GM23338 (cell line): ENCODE results near the gene ERMARD. TPM values are rescaled to one million over a fixed set of nuclear protein-coding genes. Genes with fewer than 3 reads are reported as not detected.
A peak's percentile ranks its signal among the peaks of the same experiment; 100 is the strongest.

Experiments used
- ATAC-seq: fragments of 200-7000 bp; cut with Tn5 transposase; 3 replicates; pipeline ENCODE4 v1.9.1; 2020
- DNase-seq: peaks from one replicate; pipeline ENCODE4 v3.0.0-alpha.2; 2015; ENCODE audit warnings: low spot score
- H2AFZ ChIP-seq: fragments of 200-600 bp; sonication (generic); 2 replicates; pipeline ENCODE4 v1.8.0; 2016; ENCODE audit warnings: antibody characterized with exemption, mild to moderate bottlenecking, moderate library complexity
- H3F3A ChIP-seq: fragments of 200-600 bp; sonication (generic); replicated peaks from 2 replicates; pipeline ENCODE4 v1.8.0; 2017; ENCODE audit warnings: antibody characterized with exemption, mixed run types, low read depth
- H3K27ac ChIP-seq: fragments of 200-600 bp; sonication (generic); 2 replicates; pipeline ENCODE4 v1.6.1; 2016; ENCODE audit warnings: low read depth
- H3K27me3 ChIP-seq: fragments of 200-600 bp; sonication (generic); 2 replicates; pipeline ENCODE4 v1.8.0; 2016; ENCODE audit warnings: mild to moderate bottlenecking, mixed run types, moderate library complexity; ENCODE audit not compliant: insufficient read depth
- H3K36me3 ChIP-seq: fragments of 200-600 bp; sonication (generic); 2 replicates; pipeline ENCODE4 v1.8.0; 2016; ENCODE audit warnings: mild to moderate bottlenecking; ENCODE audit not compliant: insufficient read depth
- H3K4me1 ChIP-seq: fragments of 200-600 bp; sonication (generic); 2 replicates; pipeline ENCODE4 v1.8.0; 2016; ENCODE audit warnings: mild to moderate bottlenecking, moderate library complexity; ENCODE audit not compliant: insufficient read depth
- H3K4me2 ChIP-seq: fragments of 200-600 bp; sonication (generic); 2 replicates; pipeline ENCODE4 v1.7.1; 2017; ENCODE audit warnings: mixed run types
- H3K4me3 ChIP-seq: fragments of 200-600 bp; sonication (generic); 2 replicates; pipeline ENCODE4 v1.6.1; 2016; ENCODE audit warnings: mixed run types
- H3K79me2 ChIP-seq: fragments of 200-600 bp; sonication (generic); replicated peaks from 2 replicates; pipeline ENCODE4 v1.8.0; 2017; ENCODE audit warnings: mild to moderate bottlenecking; ENCODE audit not compliant: insufficient read depth
- H3K9me2 ChIP-seq: fragments of 200-600 bp; sonication (generic); 2 replicates; pipeline ENCODE4 v1.8.0; 2017; ENCODE audit not compliant: insufficient read depth
- H4K20me1 ChIP-seq: fragments of 200-600 bp; sonication (generic); replicated peaks from 2 replicates; pipeline ENCODE4 v1.8.0; 2017; ENCODE audit warnings: mild to moderate bottlenecking; ENCODE audit not compliant: insufficient read depth
- H3K27ac Mint-ChIP-seq: 2 replicates; pipeline ENCODE4 v1.8.0; 2020; ENCODE audit warnings: inconsistent platforms, mild to moderate bottlenecking, moderate library complexity, mixed read lengths
- H3K27me3 Mint-ChIP-seq: 3 replicates; pipeline ENCODE4 v1.8.0; 2022; ENCODE audit warnings: low read depth, mild to moderate bottlenecking, moderate library complexity, mixed read lengths, inconsistent platforms; ENCODE audit not compliant: insufficient read depth, poor library complexity
- H3K36me3 Mint-ChIP-seq: 3 replicates; pipeline ENCODE4 v1.8.0; 2021; ENCODE audit warnings: low read depth, mild to moderate bottlenecking, inconsistent platforms, moderate library complexity, mixed read lengths
- H3K4me1 Mint-ChIP-seq: 3 replicates; pipeline ENCODE4 v1.8.0; 2020; ENCODE audit warnings: mild to moderate bottlenecking, inconsistent platforms, mixed read lengths
- H3K4me3 Mint-ChIP-seq: 3 replicates; pipeline ENCODE4 v1.8.0; 2021; ENCODE audit warnings: moderate library complexity, mild to moderate bottlenecking, inconsistent platforms, mixed read lengths
- H3K9me3 Mint-ChIP-seq: 3 replicates; pipeline ENCODE4 v1.8.0; 2020; ENCODE audit warnings: moderate library complexity, mild to moderate bottlenecking, inconsistent platforms, mixed read lengths
- CREB1 ChIP-seq: fragments of 250-450 bp; sonication (Bioruptor Pico); IDR thresholded peaks from 2 replicates; pipeline ENCODE4 v1.5.0; 2020; ENCODE audit warnings: low read depth, mild to moderate bottlenecking, moderate library complexity
- EZH2 ChIP-seq: fragments of 200-600 bp; sonication (generic); IDR thresholded peaks from one replicate; pipeline ENCODE4 v1.8.0; 2017; ENCODE audit warnings: antibody characterized with exemption, mild to moderate bottlenecking, low read depth; ENCODE audit not compliant: unreplicated experiment
- EZH2phosphoT487 ChIP-seq: fragments of 200-600 bp; sonication (generic); IDR thresholded peaks from one replicate; pipeline ENCODE4 v1.8.1; 2018; ENCODE audit warnings: antibody characterized with exemption; ENCODE audit not compliant: unreplicated experiment
- JUNB ChIP-seq: IDR thresholded peaks from one replicate; pipeline ENCODE4 v1.6.1; 2016; ENCODE audit warnings: antibody characterized with exemption; ENCODE audit not compliant: unreplicated experiment
- NANOG ChIP-seq: IDR thresholded peaks from 2 replicates; pipeline ENCODE4 v1.6.1; 2016; ENCODE audit warnings: antibody characterized with exemption, borderline replicate concordance
- POLR2AphosphoS5 ChIP-seq: IDR thresholded peaks from 2 replicates; pipeline ENCODE4 v1.6.1; 2016; ENCODE audit warnings: antibody characterized with exemption, low read depth
- STAT1 ChIP-seq: IDR thresholded peaks from one replicate; pipeline ENCODE4 v1.6.1; 2016; ENCODE audit warnings: antibody characterized with exemption; ENCODE audit not compliant: unreplicated experiment
- ZNF114 ChIP-seq: fragments of 250-450 bp; sonication (Bioruptor Pico); IDR thresholded peaks from 2 replicates; pipeline ENCODE4 v1.5.0; 2020; ENCODE audit warnings: mild to moderate bottlenecking, moderate library complexity
- ZNF331 ChIP-seq: fragments of 250-450 bp; sonication (Bioruptor Pico); IDR thresholded peaks from 2 replicates; pipeline ENCODE4 v1.5.0; 2020; ENCODE audit warnings: low read depth, mild to moderate bottlenecking, moderate library complexity
- polyA plus RNA-seq: library from polyadenylated mRNA; unstranded; fragments of >200 nt; fragmentation: Nextera tagmentation; extraction: Ambion mirVana; gene quantifications from 2 replicates; pipeline ENCODE4 v1.2.1, GENCODE V29; 2016
- total RNA-seq: library from RNA; depleted of rRNA; stranded (reverse); fragments of >200 nt; shearing (Covaris generic); gene quantifications from 2 replicates; pipeline ENCODE4 v1.2.3, GENCODE V29; 2014
- TF ChIP-seq, protein P1 (sequence below), 2 experiments: fragments of 200-600 bp in 1 of 2; sonication (generic) in 1 of 2; conservative IDR thresholded peaks; 2 replicates each; pipeline versions ENCODE4 v1.5.1 to v1.6.1; 2016 to 2017; ENCODE audit warnings: antibody characterized with exemption in 2 of 2, low read depth in 2 of 2, mild to moderate bottlenecking in 2 of 2, moderate library complexity in 1 of 2
- TF ChIP-seq, protein P2 (sequence below): IDR thresholded peaks from 2 replicates; pipeline ENCODE4 v1.6.1; 2016; ENCODE audit warnings: antibody characterized with exemption
- TF ChIP-seq, protein P3 (sequence below): IDR thresholded peaks from one replicate; pipeline ENCODE4 v1.6.1; 2018; ENCODE audit warnings: antibody characterized with exemption; ENCODE audit not compliant: unreplicated experiment
- TF ChIP-seq, protein P4 (sequence below): fragments of 250-450 bp; sonication (Bioruptor Pico); IDR thresholded peaks from 2 replicates; pipeline ENCODE4 v1.5.0; 2020; ENCODE audit warnings: mild to moderate bottlenecking, moderate library complexity

ERMARD gene
- total and polyA plus RNA-seq, 2 experiments from 2014 or later, result 7.6 to 8.6 TPM

DNA sequence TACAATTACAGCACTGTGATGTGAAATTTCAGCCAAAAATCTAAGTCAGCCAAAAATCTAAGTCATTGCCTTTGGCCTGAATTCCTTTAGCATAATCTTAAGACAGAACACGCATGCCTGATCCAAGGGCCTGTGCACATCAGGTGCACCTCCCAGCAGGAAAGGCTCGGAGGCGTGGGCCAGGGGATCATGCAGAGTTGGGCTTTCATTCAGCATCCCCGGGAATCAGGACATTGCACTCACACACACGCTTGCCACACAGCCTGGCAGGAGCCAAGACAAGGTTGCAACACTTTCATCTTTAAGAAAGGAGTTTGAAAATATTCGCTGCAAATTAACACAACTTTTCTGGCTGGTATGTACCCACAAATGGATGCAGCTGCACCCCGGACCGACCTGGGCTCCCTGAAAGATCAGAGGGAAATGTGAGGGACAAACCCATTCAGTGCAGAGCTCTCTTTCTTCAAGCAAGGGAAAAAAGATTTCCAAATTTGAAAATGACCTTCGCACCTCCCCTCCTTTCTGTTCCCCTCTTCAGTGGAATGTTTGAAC is 48.8 kb downstream of the ERMARD start:
- Mint-ChIP-seq H3K27ac (no peak overlapping the region; the same call in 1 of the 2 replicates), H3K9me3 (no peaks in the 10 kb centered on the region; the same call in 2 of the 3 replicates), H3K4me3 (no peak overlapping the region), H3K36me3 (no peaks in the 10 kb centered on the region; the same call in 2 of the 3 replicates), H3K4me1 (peaks cover 8% of the 10 kb centered on the region), H3K27me3 (peaks cover 13% of the 10 kb centered on the region)
- no peak for TF ChIP-seq POLR2AphosphoS5
- TF ChIP-seq ZNF114 (CRISPR knock-in tag), result no peak
- TF ChIP-seq, protein P1, sequence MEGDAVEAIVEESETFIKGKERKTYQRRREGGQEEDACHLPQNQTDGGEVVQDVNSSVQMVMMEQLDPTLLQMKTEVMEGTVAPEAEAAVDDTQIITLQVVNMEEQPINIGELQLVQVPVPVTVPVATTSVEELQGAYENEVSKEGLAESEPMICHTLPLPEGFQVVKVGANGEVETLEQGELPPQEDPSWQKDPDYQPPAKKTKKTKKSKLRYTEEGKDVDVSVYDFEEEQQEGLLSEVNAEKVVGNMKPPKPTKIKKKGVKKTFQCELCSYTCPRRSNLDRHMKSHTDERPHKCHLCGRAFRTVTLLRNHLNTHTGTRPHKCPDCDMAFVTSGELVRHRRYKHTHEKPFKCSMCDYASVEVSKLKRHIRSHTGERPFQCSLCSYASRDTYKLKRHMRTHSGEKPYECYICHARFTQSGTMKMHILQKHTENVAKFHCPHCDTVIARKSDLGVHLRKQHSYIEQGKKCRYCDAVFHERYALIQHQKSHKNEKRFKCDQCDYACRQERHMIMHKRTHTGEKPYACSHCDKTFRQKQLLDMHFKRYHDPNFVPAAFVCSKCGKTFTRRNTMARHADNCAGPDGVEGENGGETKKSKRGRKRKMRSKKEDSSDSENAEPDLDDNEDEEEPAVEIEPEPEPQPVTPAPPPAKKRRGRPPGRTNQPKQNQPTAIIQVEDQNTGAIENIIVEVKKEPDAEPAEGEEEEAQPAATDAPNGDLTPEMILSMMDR (conservative IDR thresholded peaks at IDR 0.05; ENCODE audit: low read depth in 2 of 2), result no peak
- TF ChIP-seq EZH2, result no peak
- TF ChIP-seq CREB1 (CRISPR knock-in tag), result no peak
- TF ChIP-seq ZNF331 (CRISPR knock-in tag), result no peak
- TF ChIP-seq STAT1, result no peak
- TF ChIP-seq EZH2phosphoT487, result no peak
- TF ChIP-seq NANOG, result no peak
- TF ChIP-seq, protein P2, sequence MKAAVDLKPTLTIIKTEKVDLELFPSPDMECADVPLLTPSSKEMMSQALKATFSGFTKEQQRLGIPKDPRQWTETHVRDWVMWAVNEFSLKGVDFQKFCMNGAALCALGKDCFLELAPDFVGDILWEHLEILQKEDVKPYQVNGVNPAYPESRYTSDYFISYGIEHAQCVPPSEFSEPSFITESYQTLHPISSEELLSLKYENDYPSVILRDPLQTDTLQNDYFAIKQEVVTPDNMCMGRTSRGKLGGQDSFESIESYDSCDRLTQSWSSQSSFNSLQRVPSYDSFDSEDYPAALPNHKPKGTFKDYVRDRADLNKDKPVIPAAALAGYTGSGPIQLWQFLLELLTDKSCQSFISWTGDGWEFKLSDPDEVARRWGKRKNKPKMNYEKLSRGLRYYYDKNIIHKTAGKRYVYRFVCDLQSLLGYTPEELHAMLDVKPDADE, result no peak
- TF ChIP-seq JUNB, result no peak
- TF ChIP-seq, protein P3, sequence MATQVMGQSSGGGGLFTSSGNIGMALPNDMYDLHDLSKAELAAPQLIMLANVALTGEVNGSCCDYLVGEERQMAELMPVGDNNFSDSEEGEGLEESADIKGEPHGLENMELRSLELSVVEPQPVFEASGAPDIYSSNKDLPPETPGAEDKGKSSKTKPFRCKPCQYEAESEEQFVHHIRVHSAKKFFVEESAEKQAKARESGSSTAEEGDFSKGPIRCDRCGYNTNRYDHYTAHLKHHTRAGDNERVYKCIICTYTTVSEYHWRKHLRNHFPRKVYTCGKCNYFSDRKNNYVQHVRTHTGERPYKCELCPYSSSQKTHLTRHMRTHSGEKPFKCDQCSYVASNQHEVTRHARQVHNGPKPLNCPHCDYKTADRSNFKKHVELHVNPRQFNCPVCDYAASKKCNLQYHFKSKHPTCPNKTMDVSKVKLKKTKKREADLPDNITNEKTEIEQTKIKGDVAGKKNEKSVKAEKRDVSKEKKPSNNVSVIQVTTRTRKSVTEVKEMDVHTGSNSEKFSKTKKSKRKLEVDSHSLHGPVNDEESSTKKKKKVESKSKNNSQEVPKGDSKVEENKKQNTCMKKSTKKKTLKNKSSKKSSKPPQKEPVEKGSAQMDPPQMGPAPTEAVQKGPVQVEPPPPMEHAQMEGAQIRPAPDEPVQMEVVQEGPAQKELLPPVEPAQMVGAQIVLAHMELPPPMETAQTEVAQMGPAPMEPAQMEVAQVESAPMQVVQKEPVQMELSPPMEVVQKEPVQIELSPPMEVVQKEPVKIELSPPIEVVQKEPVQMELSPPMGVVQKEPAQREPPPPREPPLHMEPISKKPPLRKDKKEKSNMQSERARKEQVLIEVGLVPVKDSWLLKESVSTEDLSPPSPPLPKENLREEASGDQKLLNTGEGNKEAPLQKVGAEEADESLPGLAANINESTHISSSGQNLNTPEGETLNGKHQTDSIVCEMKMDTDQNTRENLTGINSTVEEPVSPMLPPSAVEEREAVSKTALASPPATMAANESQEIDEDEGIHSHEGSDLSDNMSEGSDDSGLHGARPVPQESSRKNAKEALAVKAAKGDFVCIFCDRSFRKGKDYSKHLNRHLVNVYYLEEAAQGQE, result no peak
- TF ChIP-seq, protein P4, sequence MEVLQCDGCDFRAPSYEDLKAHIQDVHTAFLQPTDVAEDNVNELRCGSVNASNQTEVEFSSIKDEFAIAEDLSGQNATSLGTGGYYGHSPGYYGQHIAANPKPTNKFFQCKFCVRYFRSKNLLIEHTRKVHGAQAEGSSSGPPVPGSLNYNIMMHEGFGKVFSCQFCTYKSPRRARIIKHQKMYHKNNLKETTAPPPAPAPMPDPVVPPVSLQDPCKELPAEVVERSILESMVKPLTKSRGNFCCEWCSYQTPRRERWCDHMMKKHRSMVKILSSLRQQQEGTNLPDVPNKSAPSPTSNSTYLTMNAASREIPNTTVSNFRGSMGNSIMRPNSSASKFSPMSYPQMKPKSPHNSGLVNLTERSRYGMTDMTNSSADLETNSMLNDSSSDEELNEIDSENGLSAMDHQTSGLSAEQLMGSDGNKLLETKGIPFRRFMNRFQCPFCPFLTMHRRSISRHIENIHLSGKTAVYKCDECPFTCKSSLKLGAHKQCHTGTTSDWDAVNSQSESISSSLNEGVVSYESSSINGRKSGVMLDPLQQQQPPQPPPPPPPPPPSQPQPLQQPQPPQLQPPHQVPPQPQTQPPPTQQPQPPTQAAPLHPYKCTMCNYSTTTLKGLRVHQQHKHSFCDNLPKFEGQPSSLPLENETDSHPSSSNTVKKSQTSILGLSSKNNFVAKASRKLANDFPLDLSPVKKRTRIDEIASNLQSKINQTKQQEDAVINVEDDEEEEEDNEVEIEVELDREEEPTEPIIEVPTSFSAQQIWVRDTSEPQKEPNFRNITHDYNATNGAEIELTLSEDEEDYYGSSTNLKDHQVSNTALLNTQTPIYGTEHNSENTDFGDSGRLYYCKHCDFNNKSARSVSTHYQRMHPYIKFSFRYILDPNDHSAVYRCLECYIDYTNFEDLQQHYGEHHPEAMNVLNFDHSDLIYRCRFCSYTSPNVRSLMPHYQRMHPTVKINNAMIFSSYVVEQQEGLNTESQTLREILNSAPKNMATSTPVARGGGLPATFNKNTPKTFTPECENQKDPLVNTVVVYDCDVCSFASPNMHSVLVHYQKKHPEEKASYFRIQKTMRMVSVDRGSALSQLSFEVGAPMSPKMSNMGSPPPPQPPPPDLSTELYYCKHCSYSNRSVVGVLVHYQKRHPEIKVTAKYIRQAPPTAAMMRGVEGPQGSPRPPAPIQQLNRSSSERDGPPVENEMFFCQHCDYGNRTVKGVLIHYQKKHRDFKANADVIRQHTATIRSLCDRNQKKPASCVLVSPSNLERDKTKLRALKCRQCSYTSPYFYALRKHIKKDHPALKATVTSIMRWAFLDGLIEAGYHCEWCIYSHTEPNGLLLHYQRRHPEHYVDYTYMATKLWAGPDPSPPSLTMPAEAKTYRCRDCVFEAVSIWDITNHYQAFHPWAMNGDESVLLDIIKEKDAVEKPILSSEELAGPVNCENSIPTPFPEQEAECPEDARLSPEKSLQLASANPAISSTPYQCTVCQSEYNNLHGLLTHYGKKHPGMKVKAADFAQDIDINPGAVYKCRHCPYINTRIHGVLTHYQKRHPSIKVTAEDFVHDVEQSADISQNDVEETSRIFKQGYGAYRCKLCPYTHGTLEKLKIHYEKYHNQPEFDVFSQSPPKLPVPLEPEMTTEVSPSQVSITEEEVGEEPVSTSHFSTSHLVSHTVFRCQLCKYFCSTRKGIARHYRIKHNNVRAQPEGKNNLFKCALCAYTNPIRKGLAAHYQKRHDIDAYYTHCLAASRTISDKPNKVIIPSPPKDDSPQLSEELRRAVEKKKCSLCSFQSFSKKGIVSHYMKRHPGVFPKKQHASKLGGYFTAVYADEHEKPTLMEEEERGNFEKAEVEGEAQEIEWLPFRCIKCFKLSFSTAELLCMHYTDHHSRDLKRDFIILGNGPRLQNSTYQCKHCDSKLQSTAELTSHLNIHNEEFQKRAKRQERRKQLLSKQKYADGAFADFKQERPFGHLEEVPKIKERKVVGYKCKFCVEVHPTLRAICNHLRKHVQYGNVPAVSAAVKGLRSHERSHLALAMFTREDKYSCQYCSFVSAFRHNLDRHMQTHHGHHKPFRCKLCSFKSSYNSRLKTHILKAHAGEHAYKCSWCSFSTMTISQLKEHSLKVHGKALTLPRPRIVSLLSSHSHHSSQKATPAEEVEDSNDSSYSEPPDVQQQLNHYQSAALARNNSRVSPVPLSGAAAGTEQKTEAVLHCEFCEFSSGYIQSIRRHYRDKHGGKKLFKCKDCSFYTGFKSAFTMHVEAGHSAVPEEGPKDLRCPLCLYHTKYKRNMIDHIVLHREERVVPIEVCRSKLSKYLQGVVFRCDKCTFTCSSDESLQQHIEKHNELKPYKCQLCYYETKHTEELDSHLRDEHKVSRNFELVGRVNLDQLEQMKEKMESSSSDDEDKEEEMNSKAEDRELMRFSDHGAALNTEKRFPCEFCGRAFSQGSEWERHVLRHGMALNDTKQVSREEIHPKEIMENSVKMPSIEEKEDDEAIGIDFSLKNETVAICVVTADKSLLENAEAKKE (CRISPR knock-in tag), result no peak
- Histone ChIP-seq H3K27ac (no peak overlapping the region), H3F3A (no peaks in the 10 kb centered on the region), H3K27me3 (no peaks in the 10 kb centered on the region), H4K20me1 (no peaks in the 10 kb centered on the region), H3K4me1 (no peaks in the 10 kb centered on the region), H2AFZ (peak overlapping the region; percentile 87), H3K4me3 (no peak overlapping the region), H3K36me3 (no peaks in the 10 kb centered on the region), H3K4me2 (no peak overlapping the region), H3K79me2 (no peaks in the 10 kb centered on the region), H3K9me2 (no peaks in the 10 kb centered on the region)
- ATAC-seq (no peak), DNase-seq (no peak)
